Testis (tissue), 3 donors: ENCODE measurements around the gene CRIM1. TPM values are rescaled to one million over a fixed set of nuclear protein-coding genes. Genes with fewer than 3 reads are reported as not detected.

ENCODE experiments used
- DNase-seq: peaks from one replicate; pipeline ENCODE4 v3.0.0-alpha.2; 2019
- H3K27ac ChIP-seq, 2 donors: fragments of 200-600 bp; sonication (generic); one replicate each; pipeline ENCODE4 v1.5.1; 2019
- H3K27me3 ChIP-seq: fragments of 200-600 bp; sonication (generic); one replicate; pipeline ENCODE4 v1.5.1; 2019
- H3K36me3 ChIP-seq: fragments of 200-600 bp; sonication (generic); one replicate; pipeline ENCODE4 v1.5.1; 2017; ENCODE audit warnings: low read depth; ENCODE audit errors: missing control alignments
- H3K4me1 ChIP-seq: fragments of 200-600 bp; sonication (generic); one replicate; pipeline ENCODE4 v1.5.1; 2019
- H3K4me3 ChIP-seq, 2 donors: fragments of 200-600 bp; sonication (generic); one replicate each; pipeline ENCODE4 v1.5.1; 2017 to 2019
- H3K9me3 ChIP-seq: fragments of 200-600 bp; sonication (generic); one replicate; pipeline ENCODE4 v1.5.1; 2017
- POLR2A ChIP-seq: fragments of 450-650 bp; IDR thresholded peaks from one replicate; pipeline ENCODE4 v1.6.1; 2017; ENCODE audit warnings: antibody characterized with exemption, mild to moderate bottlenecking, moderate library complexity
- WGBS, 2 donors: methylation state at CpG; one replicate each; pipeline ENCODE4 v1.1.5; 2018; 5-methylcytosine and 5-hydroxymethylcytosine counted together
- intact Hi-C: fragments of 100-400 bp; cut with DNase I; formaldehyde crosslinking; loops from one replicate; pipeline ENCODE4 v1.15.1; 2023; ENCODE audit warnings: low total_unique reads
- polyA plus RNA-seq: library from polyadenylated mRNA; stranded (reverse); fragments of 350-450 nt; fragmentation: Illumina TruSeq; extraction: RNeasy Lipid Tissue Mini Kit (QIAGEN cat#74804); gene quantifications from one replicate; pipeline ENCODE4 v1.2.3, GENCODE V29; 2014; ENCODE audit warnings: low read depth, low replicate concordance; ENCODE audit not compliant: insufficient read depth
- total RNA-seq, 2 donors: library from RNA; depleted of rRNA; stranded (reverse); fragments of >200 nt; gene quantifications; one replicate each; pipeline ENCODE4 v1.2.3, GENCODE V29; 2016
- TF ChIP-seq, protein P1 (sequence below), 3 experiments: fragments of 450-650 bp in 2 of 3; fragments of 200-600 bp in 1 of 3; sonication (generic) in 1 of 3; IDR thresholded peaks; one replicate each; pipeline ENCODE4 v1.5.1; 2016 to 2019; ENCODE audit warnings: antibody characterized with exemption in 3 of 3, mild to moderate bottlenecking in 2 of 3, moderate library complexity in 1 of 3

The CRIM1 gene
- total and polyA plus RNA-seq, 3 donors from 2014 or later = 38.2 to 94.1 (median 68.4) TPM

DNA sequence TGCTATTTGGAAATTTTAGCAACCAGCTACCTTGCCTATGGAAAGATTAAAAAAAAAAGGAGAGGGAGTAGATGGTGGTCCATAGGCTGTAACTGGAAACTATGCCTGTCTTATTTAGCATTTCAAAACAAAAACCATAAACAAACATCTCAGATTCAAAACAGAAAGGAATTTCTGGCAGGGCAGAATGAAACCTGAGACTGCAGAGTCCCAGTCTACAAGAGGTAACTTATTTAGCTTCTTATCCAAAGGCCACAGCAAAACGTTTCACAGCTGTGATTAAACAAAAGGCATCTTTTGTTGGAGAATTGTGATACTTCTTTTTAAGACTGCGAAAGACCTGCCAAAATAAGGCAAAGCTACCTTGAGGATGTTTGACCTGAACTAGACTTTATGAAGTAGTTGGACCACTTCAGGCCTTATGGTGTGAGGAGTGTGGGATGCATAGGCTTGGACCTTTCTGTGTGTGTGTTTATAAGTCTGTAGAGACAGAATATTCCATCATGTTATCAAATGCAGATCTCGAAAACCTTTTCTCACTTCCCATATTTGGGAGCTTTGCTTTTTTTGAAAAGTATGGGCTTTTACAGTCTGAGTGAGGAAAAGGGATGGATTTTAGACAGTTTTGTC, 11.0 kb downstream of the CRIM1 start:
- no peak for DNase-seq
- Histone ChIP-seq H3K4me3 (no peak overlapping the region), H3K36me3 (no peaks in the 10 kb centered on the region), H3K27me3 (no peaks in the 10 kb centered on the region), H3K9me3 (no peaks in the 10 kb centered on the region), H3K4me1 (peaks cover 36% of the 10 kb centered on the region), H3K27ac (no peak overlapping the region)
- 55 to 63% methylated on average over 3 of the region's 3 CpGs for WGBS, 2 donors
- TF ChIP-seq POLR2A = no peak
- TF ChIP-seq, protein P1, sequence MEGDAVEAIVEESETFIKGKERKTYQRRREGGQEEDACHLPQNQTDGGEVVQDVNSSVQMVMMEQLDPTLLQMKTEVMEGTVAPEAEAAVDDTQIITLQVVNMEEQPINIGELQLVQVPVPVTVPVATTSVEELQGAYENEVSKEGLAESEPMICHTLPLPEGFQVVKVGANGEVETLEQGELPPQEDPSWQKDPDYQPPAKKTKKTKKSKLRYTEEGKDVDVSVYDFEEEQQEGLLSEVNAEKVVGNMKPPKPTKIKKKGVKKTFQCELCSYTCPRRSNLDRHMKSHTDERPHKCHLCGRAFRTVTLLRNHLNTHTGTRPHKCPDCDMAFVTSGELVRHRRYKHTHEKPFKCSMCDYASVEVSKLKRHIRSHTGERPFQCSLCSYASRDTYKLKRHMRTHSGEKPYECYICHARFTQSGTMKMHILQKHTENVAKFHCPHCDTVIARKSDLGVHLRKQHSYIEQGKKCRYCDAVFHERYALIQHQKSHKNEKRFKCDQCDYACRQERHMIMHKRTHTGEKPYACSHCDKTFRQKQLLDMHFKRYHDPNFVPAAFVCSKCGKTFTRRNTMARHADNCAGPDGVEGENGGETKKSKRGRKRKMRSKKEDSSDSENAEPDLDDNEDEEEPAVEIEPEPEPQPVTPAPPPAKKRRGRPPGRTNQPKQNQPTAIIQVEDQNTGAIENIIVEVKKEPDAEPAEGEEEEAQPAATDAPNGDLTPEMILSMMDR (IDR thresholded peaks at IDR 0.05) = no peak
- intact Hi-C loops = no loop called here

DNA sequence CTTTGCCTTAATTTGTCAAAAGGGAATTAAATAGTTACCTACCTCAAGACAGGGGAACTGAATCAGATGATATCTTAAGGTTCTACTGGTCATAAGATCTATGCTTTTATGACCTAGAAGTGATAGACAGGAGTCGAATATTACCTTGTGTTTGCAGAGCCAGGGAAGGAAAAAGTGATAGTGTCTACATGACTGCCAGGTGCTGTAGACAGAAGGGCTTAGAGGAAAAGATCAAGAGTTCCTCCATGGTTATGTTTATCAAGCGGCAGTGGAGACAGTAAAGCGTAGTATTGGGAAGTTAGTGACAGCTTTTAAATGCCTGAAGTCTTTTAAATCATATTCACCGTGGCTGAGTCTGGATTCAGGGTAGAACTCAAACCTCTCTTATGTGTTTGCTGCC, 11.9 kb downstream of the CRIM1 start:
- H3K4me3 ChIP-seq = no peak overlapping the region
- H3K27me3 ChIP-seq = no peaks in the 10 kb centered on the region
- no peak for DNase-seq
- H3K9me3 ChIP-seq = no peaks in the 10 kb centered on the region
- WGBS, 2 donors = 56 to 78% methylated on average over 4 of the region's 4 CpGs
- TF ChIP-seq POLR2A = no peak
- TF ChIP-seq, protein P1 (IDR thresholded peaks at IDR 0.05) = no peak
- H3K4me1 ChIP-seq = peaks cover 34% of the 10 kb centered on the region
- intact Hi-C loops = no loop called here
- no peaks in the 10 kb centered on the region for H3K36me3 ChIP-seq
- no peak overlapping the region for H3K27ac ChIP-seq

DNA sequence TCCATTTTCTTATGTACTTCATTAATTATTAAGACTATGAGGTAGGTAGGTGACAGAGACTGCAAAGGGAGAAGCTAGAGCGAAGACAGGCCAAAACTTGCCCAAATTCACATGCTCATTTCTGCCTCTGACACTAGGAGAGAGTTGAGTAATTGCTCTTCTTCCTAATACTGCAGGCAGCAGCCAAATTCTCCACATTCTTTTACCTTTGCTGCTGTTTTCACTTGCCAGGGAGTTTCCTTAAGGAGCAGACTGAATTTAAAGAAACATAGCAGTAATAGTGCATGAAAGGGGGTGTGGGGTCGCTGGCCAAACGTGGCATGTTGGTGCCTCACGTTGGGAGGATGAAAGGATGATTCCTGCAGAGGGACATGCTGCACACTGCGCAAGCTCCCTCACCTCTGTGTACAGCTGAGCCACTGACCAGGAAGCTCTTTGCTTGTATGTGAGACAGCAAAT, 12.3 kb downstream of the CRIM1 start:
- no peak overlapping the region for H3K27ac ChIP-seq

DNA sequence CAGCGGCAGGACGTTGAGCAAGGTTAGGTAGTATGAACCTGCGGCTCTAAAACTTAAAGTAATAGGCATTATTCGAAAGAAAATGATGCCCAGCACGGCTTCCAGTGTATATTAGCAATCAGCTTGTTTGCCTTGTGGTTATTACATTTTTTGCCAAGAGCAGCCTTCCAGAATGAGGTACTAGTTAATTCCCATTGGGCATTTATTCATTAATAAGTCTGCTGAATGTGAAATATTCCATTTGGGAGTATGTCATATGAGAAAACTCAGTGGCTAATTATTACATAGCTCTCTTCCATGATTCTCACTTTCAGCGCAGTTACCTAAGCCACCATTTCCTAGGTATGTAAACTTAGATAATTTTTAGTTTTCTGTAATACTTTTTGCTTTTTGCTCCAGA, 12.9 kb downstream of the CRIM1 start:
- H3K4me1 ChIP-seq = peaks cover 37% of the 10 kb centered on the region
- WGBS, 2 donors = 77 to 81% methylated on average over 6 of the region's 6 CpGs
- H3K27me3 ChIP-seq = no peaks in the 10 kb centered on the region
- no peak for TF ChIP-seq POLR2A
- TF ChIP-seq, protein P1 (IDR thresholded peaks at IDR 0.05) = no peak
- no peaks in the 10 kb centered on the region for H3K36me3 ChIP-seq
- H3K9me3 ChIP-seq = no peaks in the 10 kb centered on the region
- no peak overlapping the region for H3K27ac ChIP-seq
- intact Hi-C loops = no loop called here
- H3K4me3 ChIP-seq = no peak overlapping the region
- no peak for DNase-seq

More for the DNA sequence above, 12.3 kb downstream of the CRIM1 start:
- intact Hi-C loops = no loop called here
- DNase-seq = no peak
- Histone ChIP-seq H3K4me3 (no peak overlapping the region), H3K9me3 (no peaks in the 10 kb centered on the region), H3K36me3 (no peaks in the 10 kb centered on the region), H3K4me1 (peaks cover 34% of the 10 kb centered on the region), H3K27me3 (no peaks in the 10 kb centered on the region)
- TF ChIP-seq, protein P1 (IDR thresholded peaks at IDR 0.05) = no peak
- TF ChIP-seq POLR2A = no peak
- 59 to 69% methylated on average over 5 of the region's 5 CpGs for WGBS, 2 donors

DNA sequence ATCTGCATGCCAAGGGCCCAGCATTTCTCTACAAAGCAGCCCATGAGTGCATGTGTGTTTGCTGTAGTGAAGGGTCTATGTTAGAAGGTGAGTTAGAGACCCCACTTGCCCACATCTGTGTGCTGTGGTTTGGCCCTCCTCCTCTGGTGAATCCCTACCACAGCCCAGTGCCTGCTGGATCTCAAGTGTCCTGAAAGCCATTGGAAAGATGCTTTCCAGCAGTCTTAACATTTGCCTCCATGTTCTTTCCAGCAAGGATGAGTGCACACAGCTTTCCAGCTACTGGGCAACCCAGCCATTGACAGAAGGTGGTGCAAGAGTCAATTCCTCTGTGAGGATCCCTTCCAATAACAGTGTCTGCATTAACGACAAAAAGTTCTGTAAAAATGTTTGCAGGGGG, 13.6 kb downstream of the CRIM1 start:
- 61 to 85% methylated on average over 1 of the region's 1 CpG for WGBS, 2 donors
- Histone ChIP-seq H3K27me3 (no peaks in the 10 kb centered on the region), H3K9me3 (no peaks in the 10 kb centered on the region), H3K4me1 (peaks cover 38% of the 10 kb centered on the region), H3K36me3 (no peaks in the 10 kb centered on the region), H3K4me3 (no peak overlapping the region), H3K27ac (no peak overlapping the region)
- TF ChIP-seq, protein P1 (IDR thresholded peaks at IDR 0.05) = no peak
- TF ChIP-seq POLR2A = no peak
- DNase-seq = no peak
- intact Hi-C loops = no loop called here
